Endothelial cell of umbilical vein (primary cell): Measurements from ENCODE around the gene ANAPC5. TPM values are rescaled to one million over a fixed set of nuclear protein-coding genes. Genes with fewer than 3 reads are reported as not detected.

Experiments used
- BruUV-seq: library from RNA; stranded (reverse); fragments of 400-500 nt; replicated peaks from 2 replicates; lab custom pipeline; 2021; lab: Mats Ljungman, UMichigan
- CTCF ChIA-PET: fragments of 300-600, 350-600 bp; sonication (Branson Sonifier 250); formaldehyde crosslinking; loops from one replicate; lab custom pipeline; 2021; ENCODE audit warnings: antibody characterized with exemption, inconsistent platforms; lab: Charles Lee
- POLR2A ChIA-PET: fragments of 300-600, 350-600 bp; sonication (Branson Sonifier 250); formaldehyde crosslinking; loops from one replicate; lab custom pipeline; 2021; ENCODE audit warnings: antibody characterized with exemption, inconsistent platforms; lab: Charles Lee
- DNase-seq: peaks from one replicate; pipeline ENCODE4 v3.0.0-alpha.2; 2011; ENCODE audit warnings: low read depth, low spot score
- FAIRE-seq: peaks from 2 replicates; lab custom pipeline; 2011; peaks lifted over from hg19 to GRCh38; lab: Jason Lieb, UNC
- H2AFZ ChIP-seq: 2 replicates; pipeline ENCODE4 v1.6.0; 2012; ENCODE audit warnings: low read depth, low read length, control low read depth, inconsistent platforms
- H3K27ac ChIP-seq: 2 replicates; pipeline ENCODE4 v1.5.1; 2011; ENCODE audit warnings: low read depth, mild to moderate bottlenecking, control low read depth, low read length, moderate library complexity; ENCODE audit not compliant: insufficient read depth
- H3K27me3 ChIP-seq, 2 experiments: 2 replicates each; pipeline versions ENCODE4 v1.6.0 to v1.6.1; 2011; ENCODE audit warnings: low read length in 2 of 2, mixed read lengths in 1 of 2; ENCODE audit not compliant: control insufficient read depth in 2 of 2, insufficient read depth in 2 of 2
- H3K36me3 ChIP-seq, 2 experiments: 2 replicates in 1 of 2; 3 replicates in 1 of 2; pipeline ENCODE4 v1.5.1; 2011; ENCODE audit warnings: low read length in 2 of 2, mild to moderate bottlenecking in 1 of 2, moderate library complexity in 1 of 2; ENCODE audit not compliant: control insufficient read depth in 2 of 2, insufficient read depth in 2 of 2; ENCODE audit errors: extremely low read depth in 1 of 2
- H3K4me1 ChIP-seq: 3 replicates; pipeline ENCODE4 v1.5.1; 2011; ENCODE audit warnings: mild to moderate bottlenecking, low read length; ENCODE audit not compliant: control insufficient read depth, insufficient read depth; ENCODE audit errors: extremely low read depth
- H3K4me2 ChIP-seq: 2 replicates; pipeline ENCODE4 v1.6.1; 2011; ENCODE audit warnings: low read length, control low read depth, mixed read lengths; ENCODE audit not compliant: insufficient read depth
- H3K4me3 ChIP-seq, 3 experiments: fragments of 200-600 bp in 1 of 3; sonication (generic), shearing (Covaris generic) in 1 of 3; replicated peaks in 1 of 3; 2 replicates each; pipeline ENCODE4 v1.5.1; 2011 to 2016; ENCODE audit warnings: control low read depth in 3 of 3, low read length in 3 of 3, mild to moderate bottlenecking in 2 of 3, inconsistent platforms in 1 of 3, low read depth in 1 of 3, moderate library complexity in 1 of 3; ENCODE audit not compliant: insufficient read depth in 1 of 3
- H3K79me2 ChIP-seq: 2 replicates; pipeline ENCODE4 v1.6.0; 2012; ENCODE audit warnings: low read length, inconsistent platforms; ENCODE audit not compliant: control insufficient read depth, insufficient read depth
- H3K9ac ChIP-seq: replicated peaks from 2 replicates; pipeline ENCODE3; 2011; ENCODE audit warnings: low read length, control low read depth; ENCODE audit not compliant: insufficient read depth; ENCODE audit errors: extremely low read depth
- H3K9me1 ChIP-seq: replicated peaks from 3 replicates; pipeline ENCODE4 v1.6.0; 2011; ENCODE audit warnings: mild to moderate bottlenecking, low read length; ENCODE audit not compliant: control insufficient read depth, insufficient read depth; ENCODE audit errors: extremely low read depth
- H3K9me3 ChIP-seq: replicated peaks from 2 replicates; pipeline ENCODE4 v1.5.1; 2012; ENCODE audit warnings: low read length, inconsistent platforms; ENCODE audit not compliant: control insufficient read depth, insufficient read depth
- H4K20me1 ChIP-seq: replicated peaks from 2 replicates; pipeline ENCODE3; 2011; ENCODE audit warnings: mild to moderate bottlenecking, low read length; ENCODE audit not compliant: control insufficient read depth, insufficient read depth; ENCODE audit errors: extremely low read depth
- CTCF ChIP-seq, 2 donors: IDR thresholded peaks; 1 replicate in 1 of 2; 2 replicates in 1 of 2; pipeline ENCODE4 v1.5.1; 2011; ENCODE audit warnings: low read length in 2 of 2, mild to moderate bottlenecking in 2 of 2, moderate library complexity in 2 of 2, control low read depth in 1 of 2, inconsistent platforms in 1 of 2, low read depth in 1 of 2; ENCODE audit not compliant: insufficient read depth in 1 of 2; ENCODE audit errors: extremely low read depth in 1 of 2
- EZH2 ChIP-seq: IDR thresholded peaks from 2 replicates; pipeline ENCODE4 v1.6.1; 2012; ENCODE audit warnings: borderline replicate concordance, low read depth, mild to moderate bottlenecking, moderate library complexity, low read length, inconsistent platforms; ENCODE audit not compliant: severe bottlenecking
- FOS ChIP-seq: IDR thresholded peaks from 2 replicates; pipeline ENCODE4 v1.6.1; 2011; ENCODE audit warnings: mild to moderate bottlenecking, low read length, moderate library complexity, borderline replicate concordance; ENCODE audit not compliant: insufficient read depth
- GATA2 ChIP-seq: IDR thresholded peaks from 2 replicates; pipeline ENCODE4 v1.7.0; 2011; ENCODE audit warnings: low read depth, mild to moderate bottlenecking, moderate library complexity, mixed read lengths, low read length; ENCODE audit not compliant: insufficient read length, insufficient read depth
- JUN ChIP-seq: IDR thresholded peaks from 2 replicates; pipeline ENCODE4 v1.6.1; 2011; ENCODE audit warnings: borderline replicate concordance, low read depth; ENCODE audit not compliant: insufficient read length, insufficient read depth
- MYC ChIP-seq: IDR thresholded peaks from one replicate; pipeline ENCODE4 v1.6.1; 2011; ENCODE audit warnings: mild to moderate bottlenecking, low read depth, low read length
- POLR2A ChIP-seq: IDR thresholded peaks from 2 replicates; pipeline ENCODE4 v1.6.1; 2012; ENCODE audit warnings: low read depth, mild to moderate bottlenecking, control low read depth, low read length
- POLR2AphosphoS5 ChIP-seq: IDR thresholded peaks from 2 replicates; pipeline ENCODE4 v1.6.1; 2012; ENCODE audit warnings: low read depth, mild to moderate bottlenecking, control low read depth, low read length, moderate library complexity; ENCODE audit not compliant: insufficient read depth
- dilution Hi-C: fragments of 300-500 bp; cut with MboI; formaldehyde crosslinking; loops from one replicate; pipeline ENCODE4 v1.15.0; 2019; ENCODE audit warnings: low sequenced_read_pairs; ENCODE audit not compliant: extremely low pct_ligation_motif_present
- intact Hi-C: fragments of 100-400 bp; cut with micrococcal nuclease; formaldehyde crosslinking; loops from one replicate; pipeline ENCODE4 v1.10.0; 2022
- polyA plus RNA-seq, 4 experiments: library from polyadenylated mRNA; depleted of rRNA in 3 of 4; stranded (reverse) in 3 of 4; unstranded in 1 of 4; fragments of >200 nt; gene quantifications; 2 replicates each; pipeline versions ENCODE4 v1.2.1 to v1.2.3, GENCODE V29; 2011 to 2012; ENCODE audit warnings: missing spikeins in 1 of 4
- total RNA-seq: library from RNA; stranded (reverse); gene quantifications from 2 replicates; pipeline ENCODE4 v1.2.3, GENCODE V29; 2021
- TF ChIP-seq, protein P1 (sequence below): IDR thresholded peaks from 2 replicates; pipeline ENCODE4 v1.6.1; 2011; ENCODE audit not compliant: insufficient read depth, insufficient read length

Gene ANAPC5
- total and polyA plus RNA-seq, 2 donors (not counting 3 experiments of a cell fraction or from before 2014, with no cell fraction given), result 133 to 168 TPM

- TF ChIP-seq, protein P1, sequence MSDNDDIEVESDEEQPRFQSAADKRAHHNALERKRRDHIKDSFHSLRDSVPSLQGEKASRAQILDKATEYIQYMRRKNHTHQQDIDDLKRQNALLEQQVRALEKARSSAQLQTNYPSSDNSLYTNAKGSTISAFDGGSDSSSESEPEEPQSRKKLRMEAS, result no peak
- TF ChIP-seq CTCF (IDR thresholded peaks at IDR 0.05; ENCODE audit: extremely low read depth in 1 of 2, insufficient read depth in 1 of 2, low read depth in 1 of 2, low read length in 2 of 2) (no peak), POLR2AphosphoS5 (no peak), POLR2A (no peak), FOS (no peak), MYC (no peak), GATA2 (no peak), JUN (no peak), EZH2 (no peak)
- CTCF ChIA-PET, result interaction anchor here (3.6 kb wide), 1 partner anchor 112 kb away, joined by 32 read pairs; no protein-coding TSS in a partner anchor
- H3K79me2 ChIP-seq, result no peaks in the 10 kb centered on the region
- POLR2A ChIA-PET, result no interaction called here
- H3K36me3 ChIP-seq, result peaks cover 25 to 40% of the 10 kb centered on the region in 2 experiments
- H3K27ac ChIP-seq, result no peak overlapping the region
- H3K9me1 ChIP-seq, result no peaks in the 10 kb centered on the region
- no peak overlapping the region for H3K4me2 ChIP-seq
- FAIRE-seq (no peak), DNase-seq (no peak)
- no peaks in the 10 kb centered on the region for H4K20me1 ChIP-seq
- no TSS peak for BruUV-seq
- intact Hi-C loops, result loop anchor here (5.0 kb wide), 1 partner anchor 71 kb away; the partner anchor contains the start of gene RNF34
- dilution Hi-C loops, result no loop called here
- H3K27me3 ChIP-seq, result no peaks in the 10 kb centered on the region
- H3K4me3 ChIP-seq, result no peak overlapping the region
- no peak overlapping the region for H2AFZ ChIP-seq
- H3K4me1 ChIP-seq, result no peaks in the 10 kb centered on the region
- H3K9me3 ChIP-seq, result no peaks in the 10 kb centered on the region
- no peak overlapping the region for H3K9ac ChIP-seq
These were observed 21.0 kb downstream of the ANAPC5 start for GRCh38 chr12:121331248-121331647.
